GM18502 (cell line): Measurements from ENCODE around the gene FBXW4.
"Not testable (repeated sequence)": the region's sequence is repeated elsewhere in the genome, so short reads cannot be mapped to it uniquely, and the experiment has no call there.

Experiments used
- ATAC-seq: cut with Tn5 transposase; IDR thresholded peaks from one replicate; pipeline ENCODE4 v1.9.1; 2021; ENCODE audit warnings: mild to moderate bottlenecking; ENCODE audit not compliant: unreplicated experiment, poor library complexity

FBXW4 gene

DNA sequence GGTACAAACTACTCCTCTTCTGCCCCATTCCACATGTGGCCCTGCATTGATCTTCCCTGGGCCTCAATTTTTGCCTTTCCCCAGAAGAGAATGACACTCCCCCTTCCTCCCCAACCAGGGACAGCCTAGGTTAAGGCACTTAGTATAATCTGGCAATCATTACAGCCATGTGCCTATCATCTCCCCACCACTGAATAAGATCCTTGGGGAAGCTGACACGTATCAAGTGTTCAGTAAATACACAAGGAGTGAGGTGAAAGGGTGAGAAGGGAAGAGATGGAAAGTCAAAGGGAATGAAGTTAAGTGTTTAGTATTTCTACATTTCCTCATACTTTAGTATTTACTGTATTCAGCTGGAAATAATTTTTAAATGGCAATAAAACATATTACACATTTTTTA lies 31.9 kb downstream of the FBXW4 start:
- ATAC-seq: no peak

GRCh38 chr10:101660256-101660655 lies 34.7 kb downstream of the FBXW4 start:
- no peak for ATAC-seq

GRCh38 chr10:101658975-101659374 lies 36.0 kb downstream of the FBXW4 start:
- ATAC-seq: no peak

DNA sequence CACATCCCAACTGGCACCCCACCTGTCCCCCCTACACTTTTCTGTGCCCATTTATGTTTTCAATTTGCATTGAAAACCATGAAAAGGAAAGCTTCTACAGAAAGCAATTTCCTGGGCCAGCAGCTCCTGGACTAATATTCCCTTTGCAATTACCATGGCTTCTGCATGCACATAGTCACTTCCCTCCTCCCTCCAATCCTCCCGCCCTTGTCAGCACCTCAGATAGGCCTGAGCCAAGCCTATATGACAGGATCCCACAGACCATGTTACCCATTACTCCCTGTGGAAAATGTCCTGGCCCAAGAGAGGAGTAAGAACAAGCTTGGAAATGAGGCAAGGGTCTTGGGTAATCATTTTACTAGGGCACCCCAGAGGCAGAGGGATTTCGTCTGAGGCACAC lies 38.1 kb downstream of the FBXW4 start:
- no peak for ATAC-seq

- ATAC-seq: no peak
These were observed 39.4 kb downstream of the FBXW4 start for GRCh38 chr10:101655570-101655969.

GRCh38 chr10:101653536-101653935 lies 41.4 kb downstream of the FBXW4 start:
- ATAC-seq: no peak

- no peak for ATAC-seq
These were observed 43.6 kb downstream of the FBXW4 start for GRCh38 chr10:101651336-101651735.

DNA sequence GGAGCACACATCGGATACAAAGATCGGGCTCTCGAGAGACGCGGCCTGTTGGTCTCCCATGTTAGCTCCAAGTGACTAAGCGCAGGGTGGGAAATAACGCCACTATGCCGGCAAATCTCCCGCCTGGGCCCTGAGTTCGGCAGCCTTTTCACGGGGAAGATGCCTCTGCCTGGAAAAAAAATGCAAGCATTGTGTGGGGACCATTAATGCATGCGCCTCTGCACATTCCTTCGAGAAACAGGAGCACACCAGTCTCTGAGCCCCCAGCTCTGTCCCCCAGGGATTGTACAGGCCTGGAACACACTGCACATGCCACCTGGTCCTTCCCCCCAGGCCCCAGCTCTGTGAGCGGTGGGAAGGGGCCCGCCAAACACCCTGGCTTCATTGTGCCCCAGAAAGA lies 44.1 kb downstream of the FBXW4 start:
- ATAC-seq: no peak

DNA sequence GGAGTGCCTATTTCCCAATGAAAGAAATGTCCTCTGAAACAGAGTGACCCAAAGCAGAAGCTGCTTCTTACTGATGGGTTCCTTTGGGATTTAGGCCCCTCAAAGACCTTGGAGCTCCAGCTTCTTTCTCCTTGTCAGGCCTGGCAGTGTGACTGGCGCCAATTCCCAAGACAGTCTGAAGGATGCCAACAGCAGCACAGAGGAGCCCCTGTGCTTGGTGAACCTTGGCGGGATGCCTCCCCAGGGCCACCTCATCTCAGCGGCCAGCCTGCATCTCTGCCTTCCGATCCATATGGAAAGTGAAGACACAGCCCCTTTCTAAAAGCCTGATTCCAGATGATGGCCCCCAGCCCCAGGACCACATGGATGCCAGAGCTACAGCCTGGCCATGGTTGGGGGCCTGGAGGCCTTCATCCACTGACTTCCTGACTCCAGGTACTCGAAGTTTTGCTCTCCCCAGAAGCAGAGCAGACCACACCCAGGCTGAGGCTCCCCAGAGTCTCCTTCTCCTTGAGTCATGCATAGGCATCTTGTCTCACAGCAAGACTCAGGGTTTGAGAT lies 45.4 kb downstream of the FBXW4 start:
- ATAC-seq: no peak

GRCh38 chr10:101647255-101647654 lies 47.7 kb downstream of the FBXW4 start:
- ATAC-seq: no peak

DNA sequence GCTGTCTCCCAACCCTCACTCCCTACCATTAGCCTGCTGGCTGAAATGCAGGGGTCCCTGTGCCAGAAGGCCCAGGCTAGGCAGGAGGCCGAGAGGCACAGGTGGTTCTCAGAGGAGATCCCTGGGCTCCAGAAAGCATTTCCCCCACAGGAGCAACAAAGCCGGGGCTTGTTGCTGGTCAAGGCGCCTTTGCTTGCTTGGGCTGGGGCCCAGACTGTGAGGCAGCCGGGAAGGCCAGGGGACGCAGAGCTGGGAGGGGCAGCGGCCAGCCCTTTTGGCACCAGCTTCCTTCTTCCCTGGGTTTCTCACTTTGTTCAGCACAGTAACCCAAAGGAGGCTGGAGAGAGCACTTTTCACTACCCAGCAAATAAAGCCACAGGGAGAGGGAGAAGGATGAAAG lies 48.6 kb downstream of the FBXW4 start:
- ATAC-seq: no peak

DNA sequence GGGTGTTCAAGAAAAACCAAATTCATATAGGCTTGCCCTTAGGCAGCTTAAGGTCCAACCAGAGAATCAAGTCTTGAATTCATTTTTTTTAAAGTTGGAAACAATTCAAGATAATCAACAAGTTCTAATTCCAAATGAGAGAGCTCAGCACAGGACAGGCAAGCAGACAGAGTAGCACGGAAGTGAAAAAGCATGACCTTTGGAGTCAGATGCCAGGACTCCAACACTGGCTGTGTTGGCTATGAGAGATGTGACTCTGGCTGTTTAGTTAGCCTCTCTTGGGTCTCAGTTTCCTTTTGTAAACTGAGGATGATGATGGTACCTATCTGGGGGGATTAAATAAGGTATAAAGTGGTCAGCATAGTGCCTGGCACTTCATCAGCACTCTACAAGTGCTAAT lies 49.3 kb downstream of the FBXW4 start:
- ATAC-seq: no peak

DNA sequence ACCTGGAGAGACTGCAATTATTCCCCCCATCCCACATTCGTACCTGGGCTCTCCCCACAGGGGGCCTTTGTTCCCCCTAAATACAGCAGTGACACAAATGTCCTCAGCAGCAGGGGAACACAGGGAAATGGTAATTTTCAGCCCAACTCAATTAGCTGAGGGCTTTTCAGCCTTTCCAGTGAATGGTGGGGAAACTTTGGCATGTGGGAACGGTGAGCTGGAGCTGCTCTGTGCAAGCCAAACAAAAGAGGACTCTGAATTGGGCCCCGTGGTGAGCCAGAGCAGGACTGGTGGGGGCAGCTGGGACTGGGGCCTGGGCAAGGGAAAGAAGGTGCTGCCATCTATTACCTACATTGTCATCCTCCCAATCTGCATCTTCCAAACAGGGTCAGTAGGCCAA lies 51.0 kb downstream of the FBXW4 start:
- no peak for ATAC-seq

- ATAC-seq: no peak
These were observed 51.4 kb downstream of the FBXW4 start for GRCh38 chr10:101643546-101643945.

- no peak for ATAC-seq
These were observed 55.6 kb downstream of the FBXW4 start for GRCh38 chr10:101639141-101639900.

- not testable (repeated sequence) for ATAC-seq
These were observed 61.5 kb downstream of the FBXW4 start for GRCh38 chr10:101633510-101633909.

- no peak for ATAC-seq
These were observed 63.0 kb downstream of the FBXW4 start for GRCh38 chr10:101631821-101632475.

- no peak for ATAC-seq
These were observed 64.4 kb downstream of the FBXW4 start for GRCh38 chr10:101630633-101630920.

- no peak for ATAC-seq
These were observed 64.9 kb downstream of the FBXW4 start for GRCh38 chr10:101629837-101630632.

DNA sequence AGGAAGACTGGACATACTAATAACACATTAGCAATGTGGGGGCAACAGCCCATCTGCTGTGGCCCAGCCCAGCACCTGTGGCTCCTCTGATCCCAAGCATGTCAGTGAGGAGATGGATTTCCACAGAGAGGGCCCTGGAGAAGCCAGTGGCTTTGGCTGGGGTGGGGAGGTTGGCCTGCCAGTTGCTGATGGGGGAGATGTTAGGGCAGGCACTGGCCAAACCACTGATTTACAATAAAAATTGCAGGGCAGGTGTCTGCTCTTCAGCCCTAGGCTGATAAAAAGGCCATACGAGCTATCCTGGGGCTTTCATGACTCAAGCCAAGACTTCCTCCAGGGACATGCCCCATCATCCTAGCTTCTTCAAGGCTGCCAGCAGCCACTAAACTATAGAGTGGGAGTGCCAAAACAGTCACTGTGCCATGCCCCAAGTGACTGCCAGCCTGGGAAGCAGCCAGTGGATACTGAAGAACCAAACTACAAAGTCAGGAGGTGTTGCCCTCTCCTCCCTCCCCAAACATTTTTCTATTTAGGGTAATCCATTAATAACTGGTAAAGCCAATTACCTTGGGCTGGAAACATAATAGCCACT lies 69.1 kb downstream of the FBXW4 start:
- ATAC-seq: no peak
